GM12878 (cell line): Measurements from ENCODE around the gene DNAH17. TPM values are rescaled to one million over a fixed set of nuclear protein-coding genes. Genes with fewer than 3 reads are reported as not detected.

Experiments used
- ATAC-seq: fragments of 200-7000 bp; cut with Tn5 transposase; 3 replicates; pipeline ENCODE4 v1.9.1; 2020; ENCODE audit warnings: mild to moderate bottlenecking, moderate library complexity
- BruUV-seq: library from RNA; stranded (reverse); fragments of 400-500 nt; replicated peaks from 2 replicates; lab custom pipeline; 2021; lab: Mats Ljungman, UMichigan
- CTCF ChIA-PET: fragments of 300-600 bp; sonication (Branson Sonifier 250); formaldehyde crosslinking; extraction: SDS; loops from one replicate; lab custom pipeline; 2021; ENCODE audit warnings: inconsistent platforms; lab: Yijun Ruan, JAX
- POLR2A ChIA-PET: fragments of 350-600 bp; formaldehyde crosslinking; extraction: SDS; loops from one replicate; lab custom pipeline; 2021; ENCODE audit warnings: inconsistent platforms; lab: Charles Lee
- RAD21 ChIA-PET: fragments of 300-600 bp; sonication (Branson Sonifier 250); formaldehyde crosslinking; loops from one replicate; lab custom pipeline; 2023; ENCODE audit warnings: antibody characterized with exemption; ENCODE audit not compliant: unreplicated experiment; lab: Charles Lee
- SMC1A ChIA-PET: fragments of 300-600 bp; sonication (Branson Sonifier 250); formaldehyde crosslinking; loops from one replicate; lab custom pipeline; 2023; ENCODE audit not compliant: unreplicated experiment, uncharacterized antibody; lab: Charles Lee
- DNase-seq: peaks from one replicate; pipeline ENCODE4 v3.0.0-alpha.2; 2011; ENCODE audit warnings: low read depth, low spot score
- FAIRE-seq: peaks from 3 replicates; lab custom pipeline; 2011; peaks lifted over from hg19 to GRCh38; lab: Jason Lieb, UNC
- H2AFZ ChIP-seq: 2 replicates; pipeline ENCODE4 v1.6.0; 2011; ENCODE audit warnings: low read depth, low read length, control low read depth; ENCODE audit not compliant: control insufficient read depth
- H3K27ac ChIP-seq: 2 replicates; pipeline ENCODE4 v1.5.1; 2011; ENCODE audit warnings: control low read depth; ENCODE audit not compliant: control insufficient read depth, insufficient read depth
- H3K27me3 ChIP-seq, 2 experiments: replicated peaks in 1 of 2; 2 replicates each; pipeline versions ENCODE4 v1.6.0 to v1.6.1; 2011; ENCODE audit warnings: low read length in 1 of 2; ENCODE audit not compliant: control insufficient read depth in 2 of 2, insufficient read depth in 2 of 2
- H3K36me3 ChIP-seq, 2 experiments: 2 replicates each; pipeline ENCODE4 v1.5.1; 2011; ENCODE audit warnings: low read length in 1 of 2; ENCODE audit not compliant: control insufficient read depth in 2 of 2, insufficient read depth in 2 of 2
- H3K4me1 ChIP-seq: 2 replicates; pipeline ENCODE4 v1.6.1; 2011; ENCODE audit warnings: mild to moderate bottlenecking, low read length, moderate library complexity, mixed read lengths; ENCODE audit not compliant: control insufficient read depth, insufficient read depth
- H3K4me2 ChIP-seq: 2 replicates; pipeline ENCODE4 v1.6.0; 2011; ENCODE audit warnings: control low read depth; ENCODE audit not compliant: control insufficient read depth, insufficient read depth
- H3K4me3 ChIP-seq: fragments of 200-600 bp; sonication (generic); 2 replicates; pipeline ENCODE4 v1.5.1; 2016
- H3K79me2 ChIP-seq: 2 replicates; pipeline ENCODE4 v1.6.0; 2011; ENCODE audit warnings: low read length; ENCODE audit not compliant: control insufficient read depth, insufficient read depth
- H3K9ac ChIP-seq: 2 replicates; pipeline ENCODE4 v1.8.0; 2011; ENCODE audit warnings: low read length, control low read depth, mixed read lengths; ENCODE audit not compliant: control insufficient read depth, insufficient read depth
- H3K9me3 ChIP-seq: replicated peaks from 3 replicates; pipeline ENCODE4 v1.5.1; 2011; ENCODE audit warnings: mild to moderate bottlenecking, low read length; ENCODE audit not compliant: control insufficient read depth, insufficient read depth
- H4K20me1 ChIP-seq: 2 replicates; pipeline ENCODE4 v1.6.0; 2011; ENCODE audit not compliant: control insufficient read depth, insufficient read depth
- ASH2L ChIP-seq: fragments of 300-600, 200-600 bp; sonication (generic); IDR thresholded peaks from 2 replicates; pipeline ENCODE4 v1.6.1; 2017; ENCODE audit warnings: low read depth, mild to moderate bottlenecking, borderline replicate concordance
- BMI1 ChIP-seq: fragments of 450-650 bp; IDR thresholded peaks from 2 replicates; pipeline ENCODE4 v1.6.1; 2016; ENCODE audit warnings: mild to moderate bottlenecking, moderate library complexity, borderline replicate concordance
- KAT2A ChIP-seq: conservative IDR thresholded peaks from 2 replicates; pipeline ENCODE4 v1.6.1; 2011; ENCODE audit warnings: low read depth, low read length; ENCODE audit not compliant: control insufficient read depth
- MYB ChIP-seq: fragments of 150-350 bp; IDR thresholded peaks from 2 replicates; pipeline ENCODE4 v1.6.1; 2014; ENCODE audit warnings: mild to moderate bottlenecking, low read depth, low read length, borderline replicate concordance
- NR2C1 ChIP-seq: fragments of 450-650 bp; IDR thresholded peaks from 2 replicates; pipeline ENCODE4 v1.6.1; 2017; ENCODE audit warnings: antibody characterized with exemption, mild to moderate bottlenecking, moderate library complexity
- PAX8 ChIP-seq: fragments of 450-650 bp; IDR thresholded peaks from 2 replicates; pipeline ENCODE4 v1.6.1; 2017; ENCODE audit warnings: mild to moderate bottlenecking, moderate library complexity
- SMAD1 ChIP-seq: fragments of 450-650 bp; IDR thresholded peaks from 2 replicates; pipeline ENCODE4 v1.6.1; 2018; ENCODE audit warnings: mild to moderate bottlenecking, low read depth; ENCODE audit not compliant: partially characterized antibody
- SUPT20H ChIP-seq: IDR thresholded peaks from 2 replicates; pipeline ENCODE4 v1.6.1; 2011; ENCODE audit warnings: low read depth, mild to moderate bottlenecking, low read length, moderate library complexity, borderline replicate concordance; ENCODE audit not compliant: control insufficient read depth
- WRNIP1 ChIP-seq: IDR thresholded peaks from 2 replicates; pipeline ENCODE4 v1.6.1; 2011; ENCODE audit warnings: low read depth, low read length, improper control_type of control experiment, borderline replicate concordance
- YY1 ChIP-seq: IDR thresholded peaks from 2 replicates; pipeline ENCODE4 v1.6.1; 2011; ENCODE audit warnings: low read depth, mild to moderate bottlenecking, low read length
- WGBS: methylation state at CpG from one replicate; pipeline ENCODE4 v1.1.6; 2016; ENCODE audit warnings: low lambda C conversion rate; ENCODE audit not compliant: insufficient replicate concordance, insufficient coverage; ENCODE audit errors: missing lambda C conversion rate; 5-methylcytosine and 5-hydroxymethylcytosine counted together
- in situ Hi-C: fragments of 300-500 bp; cut with MboI; formaldehyde crosslinking; loops from 9 replicates; pipeline ENCODE4 v1.14.3; 2018; ENCODE audit warnings: mixed read lengths
- intact Hi-C: fragments of 100-400 bp; cut with micrococcal nuclease; formaldehyde crosslinking; loops from one replicate; pipeline ENCODE4 v1.14.2; 2022; ENCODE audit not compliant: unreplicated experiment
- polyA plus RNA-seq, 11 experiments: library from polyadenylated mRNA; depleted of rRNA in 4 of 11; unstranded in 6 of 11; stranded (reverse) in 5 of 11; fragments of >200 nt; fragmentation: Nextera tagmentation in 4 of 11; fragmentation: Illumina TruSeq in 1 of 11; extraction: Ambion mirVana in 4 of 11; extraction: Trizol in 1 of 11; gene quantifications; 1 replicate in 1 of 11; 2 replicates in 10 of 11; pipeline versions ENCODE4 v1.2.1 to v1.2.3, GENCODE V29; 2011 to 2016; ENCODE audit warnings: inconsistent platforms in 2 of 11, missing spikeins in 2 of 11, low read depth in 1 of 11
- total RNA-seq, 4 experiments: library from RNA; depleted of rRNA in 3 of 4; stranded (reverse); fragments of >200 nt in 3 of 4; fragmentation: Illumina TruSeq in 1 of 4; extraction: Trizol in 1 of 4; gene quantifications; 2 replicates each; pipeline versions ENCODE4 v1.2.1 to v1.2.3, GENCODE V29; 2013 to 2021
- TF ChIP-seq, protein P1 (sequence below): fragments of 450-650 bp; IDR thresholded peaks from 2 replicates; pipeline ENCODE4 v1.6.1; 2017; ENCODE audit warnings: mild to moderate bottlenecking
- TF ChIP-seq, protein P2 (sequence below): IDR thresholded peaks from 2 replicates; pipeline ENCODE4 v1.6.1; 2012; ENCODE audit warnings: improper control_type of control experiment, low read depth, low read length; ENCODE audit not compliant: insufficient replicate concordance
- TF ChIP-seq, protein P3 (sequence below): fragments of 450-650 bp; IDR thresholded peaks from 2 replicates; pipeline ENCODE4 v1.6.1; 2017; ENCODE audit warnings: mild to moderate bottlenecking, moderate library complexity

The DNAH17 gene
- total and polyA plus RNA-seq, 10 of the 15 experiments (the other 5 are each of a cell fraction or from before 2014, with no cell fraction given) = 0.16 to 2.9 (median 0.56) TPM

DNA sequence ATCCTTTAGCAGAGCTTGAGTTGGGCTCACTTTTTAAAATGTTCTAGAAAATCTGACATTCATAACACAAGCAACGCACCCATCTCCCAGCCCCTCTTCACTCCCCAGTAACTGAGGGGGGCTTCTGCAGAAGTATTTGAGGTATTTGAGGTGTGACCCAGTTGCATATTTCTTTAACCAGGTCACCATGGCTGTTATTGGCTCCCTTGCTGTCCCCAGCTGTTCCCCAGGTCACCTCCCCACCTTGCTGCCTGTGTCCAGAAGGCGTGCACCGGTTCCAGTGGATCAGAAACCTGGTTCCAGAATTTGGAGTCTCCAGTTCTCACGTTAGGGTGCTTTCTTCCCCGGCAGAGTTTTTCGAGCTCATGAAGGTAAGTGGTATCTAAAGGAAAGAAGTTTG is 184.9 kb downstream of the DNAH17 start:
- SMC1A ChIA-PET = interaction anchor here (0.6 to 2.0 kb wide), 5 partner anchors 10 to 104 kb away, joined by 3 to 6 read pairs (median 4); no protein-coding TSS in a partner anchor
- no peaks in the 10 kb centered on the region; the same call in none of the 2 replicates for H4K20me1 ChIP-seq
- 97% methylated on average over 6 of the region's 6 CpGs for WGBS
- intact Hi-C loops (no loop called here), in situ Hi-C loops (no loop called here)
- H3K79me2 ChIP-seq = peaks cover 54% of the 10 kb centered on the region
- H3K4me1 ChIP-seq = peaks cover 45% of the 10 kb centered on the region
- H3K36me3 ChIP-seq = peaks cover 18 to 24% of the 10 kb centered on the region in 2 experiments
- no TSS peak for BruUV-seq
- no peak overlapping the region for H3K27ac ChIP-seq
- CTCF ChIA-PET = interaction anchor here (1.0 to 3.0 kb wide), 4 partner anchors 9 to 31 kb away, joined by 3 to 14 read pairs (median 4); partner anchors contain the start of gene SOCS3
- RAD21 ChIA-PET = interaction anchor here (0.6 to 1.4 kb wide), 3 partner anchors 10 to 312 kb away, joined by 3 to 5 read pairs (median 4); no protein-coding TSS in a partner anchor
- ATAC-seq (no peak), DNase-seq (no peak), FAIRE-seq (no peak)
- no peak overlapping the region for H3K4me3 ChIP-seq
- POLR2A ChIA-PET = interaction anchor here (2.6 kb wide), 1 partner anchor 10 kb away, joined by 10 read pairs; no protein-coding TSS in a partner anchor
- no peak overlapping the region for H3K4me2 ChIP-seq
- no peak overlapping the region for H3K9ac ChIP-seq
- H2AFZ ChIP-seq = no peak overlapping the region
- no peaks in the 10 kb centered on the region for H3K27me3 ChIP-seq
- H3K9me3 ChIP-seq = no peaks in the 10 kb centered on the region
- no peak for TF ChIP-seq WRNIP1
- no peak for TF ChIP-seq YY1
- TF ChIP-seq SMAD1 = no peak
- no peak for TF ChIP-seq MYB
- TF ChIP-seq, protein P1, sequence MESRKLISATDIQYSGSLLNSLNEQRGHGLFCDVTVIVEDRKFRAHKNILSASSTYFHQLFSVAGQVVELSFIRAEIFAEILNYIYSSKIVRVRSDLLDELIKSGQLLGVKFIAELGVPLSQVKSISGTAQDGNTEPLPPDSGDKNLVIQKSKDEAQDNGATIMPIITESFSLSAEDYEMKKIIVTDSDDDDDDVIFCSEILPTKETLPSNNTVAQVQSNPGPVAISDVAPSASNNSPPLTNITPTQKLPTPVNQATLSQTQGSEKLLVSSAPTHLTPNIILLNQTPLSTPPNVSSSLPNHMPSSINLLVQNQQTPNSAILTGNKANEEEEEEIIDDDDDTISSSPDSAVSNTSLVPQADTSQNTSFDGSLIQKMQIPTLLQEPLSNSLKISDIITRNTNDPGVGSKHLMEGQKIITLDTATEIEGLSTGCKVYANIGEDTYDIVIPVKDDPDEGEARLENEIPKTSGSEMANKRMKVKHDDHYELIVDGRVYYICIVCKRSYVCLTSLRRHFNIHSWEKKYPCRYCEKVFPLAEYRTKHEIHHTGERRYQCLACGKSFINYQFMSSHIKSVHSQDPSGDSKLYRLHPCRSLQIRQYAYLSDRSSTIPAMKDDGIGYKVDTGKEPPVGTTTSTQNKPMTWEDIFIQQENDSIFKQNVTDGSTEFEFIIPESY = no peak
- no peak for TF ChIP-seq SUPT20H
- TF ChIP-seq, protein P2, sequence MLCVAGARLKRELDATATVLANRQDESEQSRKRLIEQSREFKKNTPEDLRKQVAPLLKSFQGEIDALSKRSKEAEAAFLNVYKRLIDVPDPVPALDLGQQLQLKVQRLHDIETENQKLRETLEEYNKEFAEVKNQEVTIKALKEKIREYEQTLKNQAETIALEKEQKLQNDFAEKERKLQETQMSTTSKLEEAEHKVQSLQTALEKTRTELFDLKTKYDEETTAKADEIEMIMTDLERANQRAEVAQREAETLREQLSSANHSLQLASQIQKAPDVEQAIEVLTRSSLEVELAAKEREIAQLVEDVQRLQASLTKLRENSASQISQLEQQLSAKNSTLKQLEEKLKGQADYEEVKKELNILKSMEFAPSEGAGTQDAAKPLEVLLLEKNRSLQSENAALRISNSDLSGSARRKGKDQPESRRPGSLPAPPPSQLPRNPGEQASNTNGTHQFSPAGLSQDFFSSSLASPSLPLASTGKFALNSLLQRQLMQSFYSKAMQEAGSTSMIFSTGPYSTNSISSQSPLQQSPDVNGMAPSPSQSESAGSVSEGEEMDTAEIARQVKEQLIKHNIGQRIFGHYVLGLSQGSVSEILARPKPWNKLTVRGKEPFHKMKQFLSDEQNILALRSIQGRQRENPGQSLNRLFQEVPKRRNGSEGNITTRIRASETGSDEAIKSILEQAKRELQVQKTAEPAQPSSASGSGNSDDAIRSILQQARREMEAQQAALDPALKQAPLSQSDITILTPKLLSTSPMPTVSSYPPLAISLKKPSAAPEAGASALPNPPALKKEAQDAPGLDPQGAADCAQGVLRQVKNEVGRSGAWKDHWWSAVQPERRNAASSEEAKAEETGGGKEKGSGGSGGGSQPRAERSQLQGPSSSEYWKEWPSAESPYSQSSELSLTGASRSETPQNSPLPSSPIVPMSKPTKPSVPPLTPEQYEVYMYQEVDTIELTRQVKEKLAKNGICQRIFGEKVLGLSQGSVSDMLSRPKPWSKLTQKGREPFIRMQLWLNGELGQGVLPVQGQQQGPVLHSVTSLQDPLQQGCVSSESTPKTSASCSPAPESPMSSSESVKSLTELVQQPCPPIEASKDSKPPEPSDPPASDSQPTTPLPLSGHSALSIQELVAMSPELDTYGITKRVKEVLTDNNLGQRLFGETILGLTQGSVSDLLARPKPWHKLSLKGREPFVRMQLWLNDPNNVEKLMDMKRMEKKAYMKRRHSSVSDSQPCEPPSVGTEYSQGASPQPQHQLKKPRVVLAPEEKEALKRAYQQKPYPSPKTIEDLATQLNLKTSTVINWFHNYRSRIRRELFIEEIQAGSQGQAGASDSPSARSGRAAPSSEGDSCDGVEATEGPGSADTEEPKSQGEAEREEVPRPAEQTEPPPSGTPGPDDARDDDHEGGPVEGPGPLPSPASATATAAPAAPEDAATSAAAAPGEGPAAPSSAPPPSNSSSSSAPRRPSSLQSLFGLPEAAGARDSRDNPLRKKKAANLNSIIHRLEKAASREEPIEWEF = no peak
- TF ChIP-seq KAT2A = no peak
- TF ChIP-seq PAX8 = no peak
- TF ChIP-seq ASH2L = no peak
- TF ChIP-seq BMI1 = no peak
- TF ChIP-seq, protein P3, sequence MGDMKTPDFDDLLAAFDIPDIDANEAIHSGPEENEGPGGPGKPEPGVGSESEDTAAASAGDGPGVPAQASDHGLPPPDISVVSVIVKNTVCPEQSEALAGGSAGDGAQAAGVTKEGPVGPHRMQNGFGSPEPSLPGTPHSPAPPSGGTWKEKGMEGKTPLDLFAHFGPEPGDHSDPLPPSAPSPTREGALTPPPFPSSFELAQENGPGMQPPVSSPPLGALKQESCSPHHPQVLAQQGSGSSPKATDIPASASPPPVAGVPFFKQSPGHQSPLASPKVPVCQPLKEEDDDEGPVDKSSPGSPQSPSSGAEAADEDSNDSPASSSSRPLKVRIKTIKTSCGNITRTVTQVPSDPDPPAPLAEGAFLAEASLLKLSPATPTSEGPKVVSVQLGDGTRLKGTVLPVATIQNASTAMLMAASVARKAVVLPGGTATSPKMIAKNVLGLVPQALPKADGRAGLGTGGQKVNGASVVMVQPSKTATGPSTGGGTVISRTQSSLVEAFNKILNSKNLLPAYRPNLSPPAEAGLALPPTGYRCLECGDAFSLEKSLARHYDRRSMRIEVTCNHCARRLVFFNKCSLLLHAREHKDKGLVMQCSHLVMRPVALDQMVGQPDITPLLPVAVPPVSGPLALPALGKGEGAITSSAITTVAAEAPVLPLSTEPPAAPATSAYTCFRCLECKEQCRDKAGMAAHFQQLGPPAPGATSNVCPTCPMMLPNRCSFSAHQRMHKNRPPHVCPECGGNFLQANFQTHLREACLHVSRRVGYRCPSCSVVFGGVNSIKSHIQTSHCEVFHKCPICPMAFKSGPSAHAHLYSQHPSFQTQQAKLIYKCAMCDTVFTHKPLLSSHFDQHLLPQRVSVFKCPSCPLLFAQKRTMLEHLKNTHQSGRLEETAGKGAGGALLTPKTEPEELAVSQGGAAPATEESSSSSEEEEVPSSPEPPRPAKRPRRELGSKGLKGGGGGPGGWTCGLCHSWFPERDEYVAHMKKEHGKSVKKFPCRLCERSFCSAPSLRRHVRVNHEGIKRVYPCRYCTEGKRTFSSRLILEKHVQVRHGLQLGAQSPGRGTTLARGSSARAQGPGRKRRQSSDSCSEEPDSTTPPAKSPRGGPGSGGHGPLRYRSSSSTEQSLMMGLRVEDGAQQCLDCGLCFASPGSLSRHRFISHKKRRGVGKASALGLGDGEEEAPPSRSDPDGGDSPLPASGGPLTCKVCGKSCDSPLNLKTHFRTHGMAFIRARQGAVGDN = no peak
- no peak for TF ChIP-seq NR2C1
